GM18498 (cell line): ENCODE measurements around the gene MDM4.
"Not testable (repeated sequence)": the region's sequence is repeated elsewhere in the genome, so short reads cannot be mapped to it uniquely, and the experiment has no call there.

Experiments
- ATAC-seq: cut with Tn5 transposase; IDR thresholded peaks from one replicate; pipeline ENCODE4 v1.9.1; 2021; ENCODE audit warnings: mild to moderate bottlenecking, moderate library complexity; ENCODE audit not compliant: unreplicated experiment

The MDM4 gene, protein sequence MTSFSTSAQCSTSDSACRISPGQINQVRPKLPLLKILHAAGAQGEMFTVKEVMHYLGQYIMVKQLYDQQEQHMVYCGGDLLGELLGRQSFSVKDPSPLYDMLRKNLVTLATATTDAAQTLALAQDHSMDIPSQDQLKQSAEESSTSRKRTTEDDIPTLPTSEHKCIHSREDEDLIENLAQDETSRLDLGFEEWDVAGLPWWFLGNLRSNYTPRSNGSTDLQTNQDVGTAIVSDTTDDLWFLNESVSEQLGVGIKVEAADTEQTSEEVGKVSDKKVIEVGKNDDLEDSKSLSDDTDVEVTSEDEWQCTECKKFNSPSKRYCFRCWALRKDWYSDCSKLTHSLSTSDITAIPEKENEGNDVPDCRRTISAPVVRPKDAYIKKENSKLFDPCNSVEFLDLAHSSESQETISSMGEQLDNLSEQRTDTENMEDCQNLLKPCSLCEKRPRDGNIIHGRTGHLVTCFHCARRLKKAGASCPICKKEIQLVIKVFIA

DNA sequence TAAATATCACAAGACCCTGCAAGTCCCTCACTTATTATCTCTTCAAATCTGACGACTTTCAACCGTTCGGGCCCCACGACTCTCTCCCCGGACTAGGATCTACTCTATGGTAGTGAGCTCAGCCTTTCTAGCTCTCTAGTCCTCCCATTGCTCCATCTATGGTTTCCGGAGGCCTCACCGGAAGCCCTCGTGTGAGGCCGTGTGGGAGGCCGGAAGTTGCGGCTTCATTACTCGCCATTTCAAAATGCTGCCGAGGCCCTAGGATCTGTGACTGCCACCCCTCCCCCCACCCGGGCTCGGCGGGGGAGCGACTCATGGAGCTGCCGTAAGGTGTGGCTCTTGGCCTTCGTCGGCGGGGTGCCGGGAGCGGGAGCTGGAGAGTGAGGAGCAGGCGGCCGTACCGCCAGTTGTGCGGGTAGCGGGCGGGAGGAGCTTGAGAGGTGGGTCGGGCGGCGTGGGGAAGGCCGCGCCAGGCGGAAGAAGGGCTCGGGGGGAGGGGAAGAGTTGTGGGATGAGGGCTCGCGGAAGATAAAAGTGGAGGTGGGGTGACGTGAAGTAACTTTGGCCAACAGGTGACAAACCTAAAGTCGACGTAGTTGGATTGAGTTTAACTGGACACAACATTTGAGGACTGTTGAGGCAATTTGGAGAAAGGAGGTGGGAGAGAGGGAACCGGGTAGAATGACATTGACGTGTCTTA is at the start of gene MDM4:
Gene MDM4 (plus strand): TSS at position 227 of the 700 bp plus-strand sequence. CDS start 9,113 bp downstream, outside the sequence.
- ATAC-seq = peak; percentile 78

DNA sequence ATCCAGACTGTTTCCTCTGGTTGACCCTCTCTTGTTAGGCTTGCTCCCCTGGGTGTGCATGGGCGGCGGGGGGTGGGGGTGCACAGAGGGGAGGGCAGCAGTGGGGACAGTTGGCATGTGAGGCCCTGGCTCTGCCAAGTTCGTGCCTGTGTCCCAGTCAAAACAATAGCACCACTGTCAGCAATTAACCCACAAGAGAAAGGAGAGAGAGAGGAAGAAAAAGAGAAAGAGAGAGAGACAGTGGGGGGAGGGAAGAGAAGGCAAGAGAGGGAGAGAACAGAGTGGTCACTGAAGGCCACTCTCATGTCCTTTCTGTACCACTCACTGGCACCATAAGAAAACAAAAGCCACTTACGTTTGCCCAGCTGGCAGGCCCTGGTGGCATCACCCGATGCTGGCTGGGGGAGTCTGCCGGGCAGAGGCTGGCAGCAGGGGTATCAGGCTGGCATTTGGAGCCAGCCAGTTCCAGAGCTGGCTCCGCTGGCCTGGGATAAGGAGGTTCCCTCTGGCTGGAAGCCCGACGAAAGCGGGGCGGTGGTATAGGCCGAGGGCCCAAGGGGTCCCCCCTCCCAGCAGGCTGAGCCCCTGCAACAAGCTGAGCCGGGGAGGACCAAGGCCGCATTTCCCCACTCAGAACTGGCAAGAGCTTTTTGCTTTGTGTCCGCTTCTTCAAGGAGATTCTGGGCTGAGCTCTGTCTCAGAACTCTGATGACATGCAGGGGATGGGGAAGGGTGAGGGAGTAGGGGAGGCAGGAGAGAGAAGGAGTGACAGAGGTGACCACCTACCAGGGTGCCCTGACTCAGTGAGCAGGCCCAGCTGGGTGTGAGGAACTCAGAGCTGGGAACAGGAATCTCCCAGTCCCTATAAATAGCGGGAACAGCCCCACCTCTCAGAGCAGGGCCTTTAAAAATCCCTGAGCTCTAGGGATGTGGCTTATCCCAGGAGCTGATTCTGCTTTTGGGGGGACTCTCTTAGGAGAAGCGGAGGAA is 49.5 kb upstream of the MDM4 start:
- ATAC-seq = no peak

DNA sequence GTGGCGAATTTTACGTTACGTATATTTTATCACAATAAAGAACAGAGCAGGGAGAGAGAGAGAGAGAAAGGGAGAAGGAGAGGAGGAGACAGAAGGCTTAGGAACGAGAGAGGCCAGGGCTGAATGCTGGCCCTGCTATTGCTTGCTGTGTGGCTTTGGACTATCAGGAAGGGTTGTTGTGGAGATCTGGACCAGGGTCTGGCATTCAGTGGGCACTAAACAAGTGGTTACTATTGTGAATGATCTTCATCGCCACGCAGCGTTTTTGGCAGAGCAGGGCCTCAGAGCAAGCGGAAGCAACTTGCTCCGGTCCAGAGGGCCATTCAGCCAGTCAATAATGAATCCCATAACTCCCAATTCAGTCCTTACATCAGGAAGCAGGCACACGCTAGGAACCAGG is 48.0 kb upstream of the MDM4 start:
- ATAC-seq = no peak

DNA sequence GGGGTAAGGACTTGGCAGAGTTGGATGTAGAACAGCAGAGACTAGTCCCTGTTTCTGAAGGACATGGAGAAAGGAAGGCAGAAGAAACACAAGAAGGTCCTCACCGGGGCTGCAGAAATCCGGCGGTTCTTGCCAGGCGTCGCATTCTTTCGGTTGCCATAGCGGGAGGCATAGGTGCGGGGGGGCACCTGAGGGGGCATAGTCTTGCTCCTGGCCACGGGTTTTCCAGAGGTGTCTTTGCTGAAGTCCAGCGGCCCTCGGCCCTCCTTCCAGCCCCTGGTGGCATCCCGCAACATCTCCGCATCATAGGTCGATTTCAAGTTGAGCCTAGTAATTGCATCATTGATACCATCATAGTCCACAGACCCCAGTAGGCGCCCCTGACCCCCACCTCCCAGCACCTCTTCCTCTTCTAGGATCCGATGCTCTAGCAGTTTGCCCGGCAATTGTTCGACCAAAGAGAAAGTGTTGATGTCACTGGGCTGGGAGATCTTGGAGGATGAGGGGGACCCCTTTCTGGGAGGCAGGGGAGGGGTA is 47.4 kb upstream of the MDM4 start:
- no peak for ATAC-seq

DNA sequence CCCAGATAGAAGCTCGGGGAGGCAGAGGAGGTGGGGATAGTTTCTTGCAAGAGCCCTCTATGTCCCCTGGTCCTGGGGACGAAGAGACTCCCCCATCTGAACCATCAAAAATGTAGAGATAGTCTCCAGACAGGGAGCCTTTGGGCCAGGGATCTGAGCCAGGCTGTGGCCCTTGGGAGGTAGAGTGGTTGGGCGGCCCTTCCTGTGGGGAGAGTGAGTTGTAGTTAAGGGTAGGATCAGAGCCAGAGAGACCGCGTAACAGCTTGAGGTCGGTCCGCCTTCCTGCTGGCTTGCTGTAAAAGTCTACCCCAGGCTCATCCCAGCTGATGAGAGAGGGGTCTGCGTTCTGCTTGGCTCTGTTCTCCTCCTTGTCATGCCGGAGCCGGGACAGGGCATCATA is 46.9 kb upstream of the MDM4 start:
- no peak for ATAC-seq

DNA sequence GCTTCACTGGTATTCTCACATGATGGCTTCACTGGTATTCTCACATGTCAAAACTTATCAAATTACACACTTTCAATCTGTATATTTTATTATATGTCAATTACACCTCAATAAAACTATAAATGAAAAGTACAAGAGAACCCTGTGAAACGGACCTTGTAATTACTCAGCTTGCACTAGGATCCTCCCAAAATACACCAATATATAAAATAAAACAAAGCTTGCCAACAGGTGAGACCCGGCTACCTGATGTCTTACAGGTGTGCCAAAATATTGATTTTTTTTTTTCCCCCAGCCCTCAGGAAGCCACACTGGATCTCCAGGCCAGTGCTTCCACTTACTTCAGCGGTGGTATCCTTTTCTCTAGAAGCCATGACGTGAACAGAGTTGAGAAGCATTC is 44.5 kb upstream of the MDM4 start:
- ATAC-seq = no peak

DNA sequence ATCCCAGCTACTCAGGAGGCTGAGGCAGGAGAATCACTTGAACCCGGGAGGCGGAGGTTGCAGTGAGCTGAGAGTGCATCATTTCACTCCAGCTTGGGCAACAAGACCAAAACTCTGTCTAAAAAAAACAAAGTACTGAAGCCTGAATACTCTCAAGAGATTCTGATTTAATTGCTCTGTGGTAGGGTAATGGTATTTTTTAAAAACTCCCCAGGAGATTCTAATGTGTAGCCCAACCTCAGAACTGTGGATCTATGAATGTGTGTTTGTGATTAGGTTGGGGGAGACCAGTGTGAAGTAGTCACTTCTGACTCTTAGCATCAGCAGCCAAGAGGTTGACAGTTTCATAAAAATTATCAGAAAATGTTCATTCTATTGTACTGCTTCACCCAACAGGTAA is 43.5 kb upstream of the MDM4 start:
- ATAC-seq = no peak

DNA sequence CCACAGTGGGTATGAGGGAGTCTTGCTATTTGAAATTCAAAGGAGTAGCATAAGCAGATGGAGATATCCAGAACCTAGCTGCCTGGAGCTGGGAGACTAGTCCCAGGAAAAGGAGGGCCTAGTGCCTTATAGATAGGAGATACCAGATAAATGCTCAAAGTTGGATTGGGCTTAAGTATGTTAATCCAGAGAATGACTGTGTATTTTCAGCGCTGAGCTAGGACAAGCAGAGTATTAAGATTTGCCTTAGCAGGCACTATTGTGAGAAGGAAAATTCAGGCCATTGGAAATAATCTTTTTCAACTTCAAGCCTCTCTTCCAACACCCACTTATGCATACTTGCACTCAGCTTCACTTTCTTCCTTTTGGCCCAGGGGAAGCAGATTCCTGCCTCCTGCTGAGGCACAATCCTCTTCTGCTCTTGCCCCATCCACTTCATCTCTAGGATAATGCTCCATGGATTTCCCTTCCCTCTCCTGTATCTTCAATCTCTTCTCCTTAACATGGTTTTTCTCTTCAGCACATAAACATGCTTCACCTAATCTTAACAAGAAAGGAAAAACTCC is 42.7 kb upstream of the MDM4 start:
- no peak for ATAC-seq

DNA sequence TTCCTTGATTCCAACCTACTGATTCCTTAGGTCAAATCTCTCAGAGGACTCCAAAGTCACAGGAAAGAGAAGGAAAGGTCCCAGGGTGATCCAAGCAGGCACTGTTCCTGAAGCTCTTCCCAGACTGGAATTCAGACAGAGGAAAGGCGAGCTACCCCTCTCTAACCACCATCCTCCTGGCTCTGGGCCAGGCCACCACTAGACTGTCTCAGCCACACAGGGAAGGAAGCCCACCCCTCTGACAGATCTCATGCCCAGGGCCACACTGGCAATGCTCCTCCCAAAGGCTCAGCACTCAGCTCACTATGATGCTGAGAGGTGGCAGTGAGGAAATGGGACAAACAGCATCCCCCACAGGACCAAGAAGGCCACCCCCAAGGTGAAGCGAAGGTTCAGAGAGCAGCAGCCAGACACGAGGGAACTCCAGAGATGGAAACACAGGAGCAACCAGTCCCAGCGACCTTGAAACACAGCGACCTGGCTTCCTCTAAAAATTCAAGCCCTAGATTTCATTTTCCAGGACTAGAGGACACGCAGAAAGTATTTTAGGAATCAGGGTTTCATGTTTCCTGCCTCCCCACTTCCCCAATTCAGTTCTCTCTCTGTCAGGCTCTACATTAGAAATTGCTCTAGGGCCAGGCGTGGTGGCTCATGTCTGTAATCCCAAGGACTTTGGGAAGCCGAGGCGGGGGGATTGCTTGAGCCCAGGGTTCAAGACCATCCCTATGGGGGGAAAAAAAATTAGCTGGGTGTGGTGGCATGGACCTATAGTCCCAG is 40.4 kb upstream of the MDM4 start:
- no peak for ATAC-seq

DNA sequence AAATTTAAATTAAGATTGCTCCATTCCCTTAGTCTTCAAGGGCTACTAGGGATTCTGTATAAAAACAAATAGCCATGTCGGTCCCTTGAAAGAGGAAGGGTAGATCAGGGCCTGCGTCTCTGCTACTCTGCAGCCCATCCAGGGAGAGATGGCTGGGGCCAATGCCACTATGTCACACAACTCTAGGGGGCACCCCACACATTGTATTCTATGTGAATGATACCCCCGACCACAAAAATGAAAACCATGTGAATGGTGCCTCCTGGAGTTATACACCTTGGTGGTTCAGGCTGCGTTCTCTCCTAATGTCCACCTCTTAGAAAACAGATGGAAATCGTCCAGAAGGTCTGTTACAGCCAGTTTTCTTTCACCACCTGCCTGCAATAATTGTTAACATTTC is 39.6 kb upstream of the MDM4 start:
- no peak for ATAC-seq

DNA sequence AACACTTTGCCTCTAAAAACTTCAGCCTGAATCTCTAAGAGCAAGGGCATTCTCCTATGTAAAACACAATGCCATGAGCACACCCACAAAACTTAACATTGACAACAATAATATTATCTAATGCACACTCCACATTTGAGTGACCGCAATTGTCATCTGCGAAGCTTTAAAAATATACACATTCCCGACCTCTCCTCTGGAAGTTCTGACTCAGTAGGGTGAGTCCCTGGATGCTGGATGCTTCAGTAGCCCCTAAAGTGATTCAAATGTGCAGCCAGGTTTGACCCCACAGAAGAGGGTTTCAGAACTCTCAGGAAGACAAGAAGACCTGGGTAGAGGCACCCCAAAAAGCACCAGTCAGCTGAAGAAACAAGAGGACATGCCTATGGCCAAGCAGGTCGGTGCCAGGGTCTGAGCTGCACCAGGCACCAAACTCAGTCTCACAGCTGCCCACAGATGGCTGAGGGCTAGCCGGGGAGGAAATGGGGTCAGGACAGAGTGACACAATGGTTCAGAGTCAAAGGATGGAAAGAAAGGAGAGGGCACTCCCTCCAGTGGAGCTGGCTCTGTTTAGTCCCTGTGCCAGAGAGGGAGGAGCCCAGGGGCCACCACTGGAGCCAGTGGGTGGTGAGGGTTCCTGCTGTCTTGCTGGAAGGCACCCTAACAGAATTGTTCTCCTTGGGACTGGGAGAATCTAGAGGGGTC is 39.0 kb upstream of the MDM4 start:
- ATAC-seq = no peak

DNA sequence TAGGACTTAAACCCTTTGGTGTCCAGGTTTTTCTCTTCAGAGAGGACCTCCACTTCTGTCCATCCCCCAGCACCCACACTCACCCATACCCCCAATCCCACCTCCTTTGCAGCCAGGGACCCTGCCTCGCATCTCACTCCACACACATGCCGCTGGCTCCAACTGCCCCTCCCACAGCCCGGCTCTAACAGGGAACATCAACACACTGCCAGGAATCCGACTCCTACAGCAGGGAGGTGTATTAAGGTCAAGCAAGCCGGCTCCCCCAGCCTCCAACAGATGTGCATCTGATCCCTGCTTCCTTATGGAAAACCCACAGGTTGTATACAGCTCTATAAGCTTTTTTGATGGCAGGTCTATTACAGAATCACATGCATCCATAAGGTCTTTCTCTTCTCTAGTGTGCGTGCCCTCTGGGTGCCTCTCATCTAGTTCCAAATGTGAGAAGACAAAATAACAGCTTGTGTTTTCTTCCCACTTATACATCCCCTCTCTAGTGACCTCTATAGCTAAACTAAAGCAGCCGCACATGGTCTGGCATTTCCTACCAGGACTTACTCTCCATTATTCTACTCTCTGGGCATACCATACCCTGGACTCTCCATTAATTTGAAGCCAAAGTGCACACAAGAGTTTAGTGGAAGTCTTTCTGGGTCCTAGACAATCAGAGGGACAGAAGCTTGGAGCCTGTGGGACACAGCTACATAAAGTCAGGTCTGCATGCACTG is 37.9 kb upstream of the MDM4 start:
- no peak for ATAC-seq

DNA sequence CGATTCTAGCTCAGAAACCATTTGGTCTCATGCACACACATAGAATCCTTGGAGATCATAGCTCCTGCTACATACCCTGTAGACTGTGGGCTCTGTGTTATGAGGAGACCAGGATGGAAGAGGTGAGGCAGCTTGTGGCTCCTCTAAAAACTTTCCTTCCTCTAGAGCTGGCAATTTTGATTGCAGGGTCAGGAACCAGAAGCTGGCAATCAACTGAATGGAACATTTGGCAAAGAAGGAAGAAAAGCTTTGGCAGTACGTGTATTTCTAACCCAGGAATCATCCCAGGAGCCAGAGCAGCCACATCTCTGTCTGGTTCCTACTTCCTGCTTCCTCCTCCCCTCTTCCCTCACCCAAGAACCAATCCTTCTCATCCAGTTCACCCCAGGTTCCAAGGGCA is 37.3 kb upstream of the MDM4 start:
- no peak for ATAC-seq

DNA sequence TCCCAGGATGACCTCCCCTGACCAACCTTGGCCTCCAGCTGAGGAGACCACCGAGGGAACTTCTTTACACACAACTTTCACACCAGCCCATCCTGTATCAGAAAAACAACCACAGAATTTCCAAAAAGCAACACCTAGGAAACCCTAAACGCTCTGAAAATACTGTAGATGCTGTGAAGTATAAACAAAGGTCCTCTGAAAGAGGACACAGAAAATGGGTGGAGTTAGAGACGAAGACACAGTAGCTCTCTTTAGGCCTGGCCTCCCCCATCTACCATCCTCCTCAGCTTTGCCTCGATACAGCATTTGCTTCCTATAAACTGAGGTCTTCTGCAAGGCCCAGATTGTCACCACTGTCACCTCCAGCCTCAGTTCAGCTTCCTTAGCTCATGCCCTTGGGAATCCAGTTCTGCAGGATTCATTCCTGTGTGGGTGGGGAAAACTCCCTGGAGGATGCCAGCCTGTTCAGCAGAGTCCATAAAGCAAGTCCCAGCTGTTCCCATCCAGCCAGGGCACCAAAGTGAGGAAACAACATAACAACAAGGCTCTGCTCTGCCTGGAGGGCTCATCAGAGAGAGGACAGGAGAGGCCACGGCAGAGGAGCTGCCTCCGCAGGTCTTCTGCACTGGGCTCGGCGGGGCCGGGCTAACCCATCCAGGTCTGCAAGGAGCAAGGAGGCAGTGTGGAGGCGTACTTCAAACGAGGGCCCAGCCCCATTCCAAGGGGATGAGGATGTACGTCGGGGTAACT is 36.6 kb upstream of the MDM4 start:
- no peak for ATAC-seq

DNA sequence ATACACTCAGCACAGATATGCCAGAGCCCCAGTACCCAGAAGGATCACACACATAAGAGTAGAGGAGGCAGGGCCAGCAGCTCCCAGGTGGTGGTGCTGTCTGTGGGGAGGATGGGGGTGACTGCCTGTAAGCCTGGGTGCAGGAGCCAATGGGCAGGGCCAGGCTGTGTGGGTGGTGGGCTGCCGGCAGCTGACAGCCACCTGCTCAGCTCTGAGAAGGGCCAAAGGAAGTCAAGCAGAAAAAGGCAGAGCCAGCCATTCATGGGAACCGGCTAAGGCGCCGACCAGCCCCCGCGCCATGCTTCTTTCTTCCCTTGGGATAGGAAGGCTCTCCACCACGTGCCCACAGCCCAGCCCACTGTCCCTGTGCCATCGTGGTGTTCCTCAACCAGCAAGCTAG is 35.7 kb upstream of the MDM4 start:
- peak; percentile 64 for ATAC-seq

DNA sequence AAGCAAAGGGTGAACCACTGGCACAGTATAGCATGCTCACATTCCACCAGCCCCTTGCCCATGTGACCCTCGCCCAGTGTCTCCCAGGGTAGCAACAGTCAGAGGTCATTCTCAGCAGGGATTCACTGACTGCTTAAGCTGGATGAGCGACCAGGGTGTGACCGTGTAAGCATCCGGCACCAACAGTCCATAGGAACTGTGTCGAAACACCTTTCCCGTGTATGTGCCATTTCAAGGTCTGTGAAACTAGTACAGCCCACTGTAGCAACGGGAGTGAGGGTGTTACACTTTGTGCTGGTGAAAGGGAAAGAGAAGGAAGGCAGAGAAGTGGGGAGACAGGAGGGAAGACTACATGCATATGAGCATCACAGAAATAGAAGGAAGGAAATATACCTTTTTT is 32.4 kb upstream of the MDM4 start:
- no peak for ATAC-seq

DNA sequence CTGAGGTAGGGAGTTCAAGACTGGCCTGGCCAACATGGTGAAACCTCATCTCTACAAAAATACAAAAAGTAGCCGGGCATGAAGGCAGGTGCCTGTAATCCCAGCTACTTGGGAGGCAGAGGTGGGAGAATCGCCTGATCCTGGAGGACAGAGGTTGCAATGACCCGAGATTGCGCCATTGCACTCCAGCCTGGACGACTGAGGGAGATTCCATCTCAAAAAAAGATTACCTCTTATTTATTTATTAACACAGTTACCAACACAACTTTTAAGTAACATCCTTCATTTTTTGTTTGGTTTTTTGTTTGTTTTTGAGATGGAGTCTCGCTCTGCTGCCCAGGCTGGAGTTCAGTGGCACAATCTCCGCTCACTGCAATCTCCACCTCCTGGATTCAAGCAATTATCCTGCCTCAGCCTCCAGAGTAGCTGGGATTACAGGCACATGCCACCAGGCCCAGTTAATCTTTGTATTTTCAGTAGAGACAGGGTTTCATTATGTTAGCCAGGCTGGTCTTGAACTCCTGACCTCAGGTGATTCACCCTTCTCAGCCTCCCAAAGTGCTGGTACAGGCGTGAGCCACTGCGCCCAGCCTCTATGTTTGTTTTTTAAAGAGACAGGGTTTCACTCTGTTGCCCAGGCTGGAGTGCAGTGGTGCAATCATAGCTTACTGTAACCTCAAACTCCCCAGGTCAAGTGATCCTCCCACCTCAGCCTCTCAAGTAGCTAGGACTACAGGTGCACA is 29.5 kb upstream of the MDM4 start:
- ATAC-seq = not testable (repeated sequence)
